ENCODE data around the gene UCN2. TPM values are rescaled to one million over a fixed set of nuclear protein-coding genes. Genes with fewer than 3 reads are reported as not detected.

UCN2 gene
- total RNA-seq, 1 donor from 2014 or later, result not detected

DNA sequence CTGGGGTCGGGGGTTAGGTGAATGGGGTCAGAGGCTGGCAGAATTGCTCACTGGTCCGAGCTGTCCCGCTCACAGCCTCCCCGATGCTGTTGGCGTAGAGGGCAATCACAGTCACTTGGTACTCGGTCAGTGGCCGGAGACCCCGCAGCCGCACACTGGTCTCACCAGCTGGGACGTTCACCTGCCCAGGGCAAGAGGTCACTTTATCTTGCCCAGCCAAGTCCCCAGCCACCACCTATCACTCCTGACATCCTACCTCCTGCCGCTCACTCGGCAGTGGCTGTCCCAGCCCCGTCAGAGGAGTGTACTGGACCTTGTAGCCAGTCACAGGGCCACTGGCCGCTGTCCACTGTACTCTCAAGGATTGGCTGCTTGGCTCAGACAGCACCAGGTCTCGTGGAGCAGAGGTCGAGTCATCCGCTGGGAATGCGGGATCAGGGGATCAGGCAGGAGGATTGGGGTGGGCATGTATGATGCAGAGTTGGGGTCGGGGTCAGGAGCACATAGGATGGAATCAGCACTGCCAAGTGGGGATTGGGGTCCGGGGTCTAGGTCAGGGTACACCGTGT is 29.0 kb upstream of the UCN2 start:
- intact Hi-C loops (cut with DNase I), result no loop called here
- no peak for ATAC-seq (ENCODE audit: poor library complexity)
- DNase-seq, result no peak

DNA sequence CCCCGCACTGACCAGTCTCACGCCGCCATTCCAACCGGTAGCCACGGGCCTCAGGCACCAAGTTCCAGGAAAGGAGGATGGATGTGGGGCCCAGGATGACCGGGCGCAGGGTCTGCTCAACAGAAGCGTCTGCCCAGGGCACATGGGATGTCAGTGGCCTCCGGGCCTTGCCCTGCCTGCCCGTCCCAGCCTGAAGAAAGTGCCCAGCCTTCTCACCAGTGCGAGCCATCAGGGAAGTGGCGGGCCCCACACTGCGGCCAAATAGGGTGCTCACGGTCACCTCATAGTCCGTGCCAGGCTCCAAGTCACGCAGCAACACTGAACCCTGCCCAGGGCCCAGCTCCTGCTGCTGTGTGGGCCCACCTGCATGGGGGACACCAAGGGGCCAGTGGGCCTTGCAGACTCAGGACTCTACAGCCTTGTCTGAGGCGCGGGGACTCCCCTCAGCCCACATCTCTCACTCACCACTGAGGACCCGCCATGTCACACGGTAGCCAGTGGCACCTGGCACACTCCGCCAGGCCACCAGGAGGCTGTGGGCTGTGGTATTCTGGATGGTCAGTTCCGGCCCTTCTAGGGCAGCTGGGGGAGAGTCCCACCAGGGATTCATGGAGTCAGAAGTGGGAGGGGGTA is 28.4 kb upstream of the UCN2 start:
- ATAC-seq (ENCODE audit: poor library complexity), result no peak
- no peak for DNase-seq
- intact Hi-C loops (cut with DNase I), result no loop called here

GRCh38 chr3:48591436-48591835 is 27.9 kb upstream of the UCN2 start:
- no peak for DNase-seq
- ATAC-seq (ENCODE audit: poor library complexity), result no peak
- intact Hi-C loops (cut with DNase I), result no loop called here

DNA sequence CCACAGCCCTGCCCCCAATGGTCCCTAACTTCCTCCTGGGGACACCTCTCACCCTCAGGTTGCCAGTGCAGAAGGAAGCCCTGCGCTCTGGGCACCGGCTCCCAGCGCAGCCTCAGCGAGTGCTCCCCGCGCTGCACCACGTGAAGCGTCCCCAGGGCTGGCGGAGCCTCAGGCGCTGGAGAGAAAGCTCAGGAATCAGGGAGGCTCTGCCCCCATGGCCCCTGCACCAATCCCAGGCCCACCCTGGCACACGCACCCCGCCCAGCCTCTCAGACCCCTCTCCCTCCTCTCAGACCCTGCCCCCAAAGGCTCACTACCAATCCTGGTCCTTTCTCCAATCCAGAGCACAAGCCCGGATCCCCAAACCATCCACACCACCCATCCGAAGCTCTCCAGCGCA is 24.6 kb upstream of the UCN2 start:
- ATAC-seq (ENCODE audit: poor library complexity) (no peak), DNase-seq (no peak)
- intact Hi-C loops (cut with DNase I), result no loop called here

DNA sequence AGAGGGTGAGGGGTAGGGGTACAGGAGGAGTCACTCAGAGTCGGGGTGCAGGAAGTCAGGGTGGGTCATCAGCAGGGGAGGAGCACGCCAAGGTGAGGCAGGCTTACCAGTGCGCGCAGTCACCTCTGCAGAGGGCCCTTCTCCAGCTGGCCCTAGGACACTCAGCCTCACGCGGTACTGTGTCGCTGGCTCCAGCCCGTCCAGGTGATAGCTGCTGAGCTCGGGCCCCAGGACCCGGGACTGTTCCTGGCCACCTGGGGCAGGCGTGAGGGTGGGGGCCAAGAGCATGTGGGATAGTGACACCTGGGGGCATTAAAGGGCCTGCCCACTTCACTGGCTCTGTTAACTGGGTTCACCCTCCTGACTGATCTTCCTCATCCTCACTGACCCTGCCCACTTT is 24.1 kb upstream of the UCN2 start:
- DNase-seq (no peak), ATAC-seq (ENCODE audit: poor library complexity) (no peak)
- intact Hi-C loops (cut with DNase I), result no loop called here

DNA sequence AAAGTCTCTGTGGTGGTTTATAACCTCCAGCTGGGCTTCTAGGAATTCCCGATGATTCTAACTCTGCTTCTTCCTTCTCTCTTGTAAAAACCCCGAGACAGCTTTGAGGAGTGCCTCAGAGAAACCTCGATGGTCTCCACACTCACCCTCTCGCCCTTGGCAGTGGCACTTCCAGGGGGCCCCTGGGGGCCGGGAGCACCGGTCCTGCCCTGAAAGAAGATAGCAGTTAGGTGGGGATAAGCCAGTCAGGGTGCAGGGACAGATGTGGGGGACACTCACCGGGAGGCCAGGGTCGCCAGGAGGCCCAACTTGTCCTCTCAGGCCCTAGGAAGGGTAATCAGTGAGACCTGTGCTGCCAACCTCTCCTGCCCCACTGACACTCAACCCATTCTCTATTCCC is 21.8 kb upstream of the UCN2 start:
- ATAC-seq (ENCODE audit: poor library complexity), result no peak
- intact Hi-C loops (cut with DNase I), result no loop called here
- DNase-seq, result no peak

GRCh38 chr3:48584836-48585235 is 21.3 kb upstream of the UCN2 start:
- DNase-seq, result no peak
- intact Hi-C loops (cut with DNase I), result no loop called here
- ATAC-seq (ENCODE audit: poor library complexity), result no peak

DNA sequence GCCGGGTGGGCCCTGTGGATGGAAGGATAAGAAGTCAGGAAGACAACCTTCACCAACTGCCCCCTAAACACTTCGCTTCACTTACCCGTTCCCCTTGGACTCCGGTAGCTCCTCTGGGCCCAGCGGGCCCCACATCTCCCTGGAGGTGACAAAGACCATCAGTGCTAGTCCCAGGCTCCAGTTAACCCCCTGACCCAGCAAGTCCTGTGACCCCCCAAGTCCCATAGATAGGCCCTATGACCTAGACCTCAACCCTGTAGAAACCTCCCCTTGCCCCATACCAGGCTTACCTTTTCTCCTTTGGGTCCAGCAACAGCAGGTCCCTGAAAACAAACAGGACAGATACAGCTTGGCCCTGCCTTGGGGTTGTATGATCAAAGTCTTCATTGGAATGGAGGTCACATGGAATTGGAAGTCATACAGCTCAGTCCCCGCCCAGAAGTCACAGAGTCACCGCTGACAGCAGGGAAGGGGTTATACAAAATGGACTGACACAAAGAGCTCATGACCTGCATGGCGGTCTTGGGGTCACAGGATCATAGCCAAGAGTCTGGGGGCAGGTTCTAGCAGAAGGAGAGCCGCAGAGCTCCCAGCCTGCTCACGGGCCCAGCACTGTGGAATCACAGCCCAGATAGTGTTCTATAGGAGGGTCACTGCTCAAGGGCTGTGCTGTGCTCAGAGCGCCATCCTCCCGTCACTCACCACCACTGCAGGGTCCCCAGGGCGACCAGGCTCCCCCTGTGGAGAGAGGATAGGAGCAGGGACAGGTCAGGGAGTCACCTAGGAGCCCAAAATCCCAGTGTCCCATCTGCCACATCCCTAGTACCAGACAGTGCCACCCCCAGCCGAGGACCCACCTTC is 18.3 kb upstream of the UCN2 start:
- no peak for ATAC-seq (ENCODE audit: poor library complexity)
- no peak for DNase-seq
- intact Hi-C loops (cut with DNase I), result no loop called here

GRCh38 chr3:48576647-48577046 is 13.1 kb upstream of the UCN2 start:
- intact Hi-C loops (cut with DNase I), result no loop called here
- no peak for DNase-seq
- no peak for ATAC-seq (ENCODE audit: poor library complexity)

- intact Hi-C loops (cut with DNase I), result no loop called here
- no peak for DNase-seq
- no peak for ATAC-seq (ENCODE audit: poor library complexity)
Observed at GRCh38 chr3:48575366-48575765, 11.8 kb upstream of the UCN2 start.

DNA sequence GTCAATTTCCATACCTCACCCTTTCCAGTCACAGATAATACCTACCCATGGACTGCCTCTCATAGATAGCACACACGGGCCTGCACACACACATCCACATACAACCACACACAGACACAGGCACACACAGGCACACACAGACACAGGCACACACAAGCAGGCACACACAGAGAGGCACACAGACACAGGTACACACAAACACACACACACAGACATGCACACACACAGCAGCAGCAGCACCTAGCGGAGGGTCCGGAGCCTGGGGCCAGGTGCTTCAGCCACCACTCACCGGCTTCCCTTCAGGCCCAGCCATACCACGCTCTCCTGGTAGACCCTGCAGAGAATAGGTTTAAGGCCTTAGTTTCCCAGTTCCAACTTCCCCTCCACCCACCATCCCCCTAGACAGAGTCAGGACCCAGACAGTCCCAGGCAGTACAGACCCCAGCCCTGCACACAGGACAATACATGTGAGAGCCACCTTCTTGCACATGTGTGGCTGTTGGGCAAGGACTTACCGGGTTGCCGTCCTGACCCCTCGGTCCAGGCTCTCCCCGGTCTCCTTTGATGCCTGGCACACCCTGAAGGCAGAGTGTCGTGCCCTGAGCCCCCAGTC is 10.5 kb upstream of the UCN2 start:
- no peak for ATAC-seq (ENCODE audit: poor library complexity)
- no peak for DNase-seq
- intact Hi-C loops (cut with DNase I), result no loop called here

DNA sequence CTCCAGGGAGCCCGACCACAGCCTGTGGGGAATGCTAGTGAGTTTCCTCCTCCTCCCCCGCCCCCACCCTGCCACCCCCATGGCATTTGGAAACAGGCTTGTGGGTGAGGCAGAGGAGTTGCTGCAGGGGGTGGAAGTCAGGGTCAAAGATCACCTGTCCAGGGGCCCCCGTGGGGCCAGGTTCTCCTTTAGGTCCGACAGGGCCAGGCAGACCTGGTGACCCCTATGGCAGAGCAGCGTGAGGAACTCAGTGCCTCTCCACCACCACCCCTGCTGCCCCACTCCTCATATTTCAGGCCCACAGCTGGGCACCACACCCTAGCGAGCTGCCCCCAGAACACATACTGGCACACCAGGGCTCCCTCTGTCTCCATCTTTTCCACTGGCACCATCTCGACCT is 8.9 kb upstream of the UCN2 start:
- intact Hi-C loops (cut with DNase I), result no loop called here
- ATAC-seq (ENCODE audit: poor library complexity) (no peak), DNase-seq (no peak)

GRCh38 chr3:48571938-48572337 is 8.4 kb upstream of the UCN2 start:
- intact Hi-C loops (cut with DNase I), result no loop called here
- ATAC-seq (ENCODE audit: poor library complexity), result no peak
- no peak for DNase-seq

DNA sequence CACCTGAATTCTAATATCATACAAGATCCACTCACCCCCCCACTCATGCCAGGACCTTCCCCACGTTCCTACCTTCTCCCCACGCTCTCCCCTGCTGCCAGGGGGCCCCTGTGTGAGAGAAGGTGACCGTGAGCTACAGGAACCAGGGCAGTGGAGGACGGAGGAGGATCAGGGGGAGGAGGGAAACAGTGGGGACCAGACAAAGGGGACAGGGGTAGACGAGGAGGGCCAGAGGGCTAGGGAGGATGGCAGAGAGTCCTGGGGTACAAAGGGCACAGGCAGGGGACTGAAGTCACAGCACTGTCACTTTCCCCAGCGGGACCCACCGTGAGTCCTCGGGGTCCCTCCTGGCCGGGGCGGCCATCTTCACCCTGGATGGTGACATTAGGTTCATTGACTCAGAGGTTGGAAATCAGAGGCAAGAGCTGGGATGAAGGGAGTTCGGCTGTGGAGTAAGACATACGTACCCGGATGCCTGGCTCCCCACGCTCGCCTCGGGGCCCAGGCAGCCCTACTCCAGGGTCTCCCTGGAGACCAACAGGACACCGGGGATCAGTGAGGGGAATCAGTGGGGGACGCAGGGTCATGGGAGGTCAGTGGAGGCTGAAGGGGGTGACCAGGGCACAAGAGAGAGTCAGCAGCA is 6.3 kb upstream of the UCN2 start:
- ATAC-seq (ENCODE audit: poor library complexity) (no peak), DNase-seq (no peak)
- intact Hi-C loops (cut with DNase I), result no loop called here

DNA sequence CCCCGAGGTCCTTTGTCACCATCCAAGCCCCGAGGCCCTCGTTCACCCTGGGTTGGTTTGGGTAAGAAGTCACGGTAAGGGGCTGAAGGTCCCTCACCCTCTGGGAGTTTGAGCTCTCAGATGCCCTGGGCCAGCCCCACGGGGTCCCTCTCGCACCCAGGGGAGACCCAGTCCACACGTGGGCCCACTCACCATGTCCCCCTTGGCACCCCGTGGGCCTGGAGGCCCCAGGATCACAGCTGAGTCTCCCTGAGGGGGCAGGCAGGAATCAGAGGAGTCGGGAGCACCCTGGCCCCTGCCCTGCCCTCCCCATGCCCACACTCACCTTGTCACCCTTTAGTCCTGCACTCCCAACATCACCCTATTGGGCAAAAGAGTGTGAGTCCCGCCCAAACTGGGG is 5.8 kb upstream of the UCN2 start:
- DNase-seq (no peak), ATAC-seq (ENCODE audit: poor library complexity) (no peak)
- intact Hi-C loops (cut with DNase I), result no loop called here

- no peak for ATAC-seq (ENCODE audit: poor library complexity)
- no peak for DNase-seq
- intact Hi-C loops (cut with DNase I), result no loop called here
Observed at GRCh38 chr3:48568476-48568875, 4.9 kb upstream of the UCN2 start.

GRCh38 chr3:48567500-48567899 is 3.9 kb upstream of the UCN2 start:
- DNase-seq (no peak), ATAC-seq (ENCODE audit: poor library complexity) (no peak)
- intact Hi-C loops (cut with DNase I), result no loop called here

GRCh38 chr3:48567090-48567489 is 3.5 kb upstream of the UCN2 start:
- intact Hi-C loops (cut with DNase I), result no loop called here
- DNase-seq (no peak), ATAC-seq (ENCODE audit: poor library complexity) (no peak)

- no peak for ATAC-seq (ENCODE audit: poor library complexity)
Observed at GRCh38 chr3:48566401-48566760, 2.8 kb upstream of the UCN2 start.

More at GRCh38 chr3:48566401-48566760, 2.8 kb upstream of the UCN2 start:
- DNase-seq, result no peak
- intact Hi-C loops (cut with DNase I), result no loop called here

All from Right ventricle myocardium superior (tissue), 1 donor.